Ascending aorta (tissue), 2 donors: ENCODE data around the gene CARD11. TPM values are rescaled to one million over a fixed set of nuclear protein-coding genes. Genes with fewer than 3 reads are reported as not detected.

Source experiments
- DNase-seq, 2 donors: peaks; one replicate each; pipeline ENCODE4 v3.0.0-alpha.2; 2019; ENCODE audit warnings: low spot score in 2 of 2
- H3K27ac ChIP-seq, 2 donors: fragments of 200-600 bp; sonication (generic); one replicate each; pipeline ENCODE4 v1.5.1; 2016 to 2017; ENCODE audit warnings: mild to moderate bottlenecking in 1 of 2
- H3K27me3 ChIP-seq: fragments of 200-600 bp; sonication (generic); one replicate; pipeline ENCODE4 v1.5.1; 2017
- H3K36me3 ChIP-seq, 2 donors: fragments of 200-600 bp; sonication (generic); one replicate each; pipeline ENCODE4 v1.5.1; 2016
- H3K4me1 ChIP-seq, 2 donors: fragments of 200-600 bp; sonication (generic); one replicate each; pipeline ENCODE4 v1.5.1; 2016 to 2017; ENCODE audit warnings: mild to moderate bottlenecking in 1 of 2
- H3K4me3 ChIP-seq, 2 donors: fragments of 200-600 bp; sonication (generic); one replicate each; pipeline ENCODE4 v1.5.1; 2016 to 2017; ENCODE audit warnings: mild to moderate bottlenecking in 1 of 2
- H3K9me3 ChIP-seq, 2 donors: fragments of 200-600 bp; sonication (generic); one replicate each; pipeline ENCODE4 v1.5.1; 2016
- intact Hi-C: fragments of 100-400 bp; cut with DNase I; formaldehyde crosslinking; loops from one replicate; pipeline ENCODE4 v1.15.1; 2023
- total RNA-seq: library from RNA; depleted of rRNA; stranded (reverse); fragments of >200 nt; gene quantifications from one replicate; pipeline ENCODE4 v1.1.0, GENCODE V29; 2016
- TF ChIP-seq, protein P1 (sequence below), 3 experiments: fragments of 200-600 bp in 2 of 3; fragments of 450-650 bp in 1 of 3; sonication (generic) in 2 of 3; IDR thresholded peaks; one replicate each; pipeline ENCODE4 v1.5.1; 2016 to 2019; ENCODE audit warnings: antibody characterized with exemption in 3 of 3, mild to moderate bottlenecking in 1 of 3, moderate library complexity in 1 of 3

Gene CARD11
- 0.64 TPM for total RNA-seq

DNA sequence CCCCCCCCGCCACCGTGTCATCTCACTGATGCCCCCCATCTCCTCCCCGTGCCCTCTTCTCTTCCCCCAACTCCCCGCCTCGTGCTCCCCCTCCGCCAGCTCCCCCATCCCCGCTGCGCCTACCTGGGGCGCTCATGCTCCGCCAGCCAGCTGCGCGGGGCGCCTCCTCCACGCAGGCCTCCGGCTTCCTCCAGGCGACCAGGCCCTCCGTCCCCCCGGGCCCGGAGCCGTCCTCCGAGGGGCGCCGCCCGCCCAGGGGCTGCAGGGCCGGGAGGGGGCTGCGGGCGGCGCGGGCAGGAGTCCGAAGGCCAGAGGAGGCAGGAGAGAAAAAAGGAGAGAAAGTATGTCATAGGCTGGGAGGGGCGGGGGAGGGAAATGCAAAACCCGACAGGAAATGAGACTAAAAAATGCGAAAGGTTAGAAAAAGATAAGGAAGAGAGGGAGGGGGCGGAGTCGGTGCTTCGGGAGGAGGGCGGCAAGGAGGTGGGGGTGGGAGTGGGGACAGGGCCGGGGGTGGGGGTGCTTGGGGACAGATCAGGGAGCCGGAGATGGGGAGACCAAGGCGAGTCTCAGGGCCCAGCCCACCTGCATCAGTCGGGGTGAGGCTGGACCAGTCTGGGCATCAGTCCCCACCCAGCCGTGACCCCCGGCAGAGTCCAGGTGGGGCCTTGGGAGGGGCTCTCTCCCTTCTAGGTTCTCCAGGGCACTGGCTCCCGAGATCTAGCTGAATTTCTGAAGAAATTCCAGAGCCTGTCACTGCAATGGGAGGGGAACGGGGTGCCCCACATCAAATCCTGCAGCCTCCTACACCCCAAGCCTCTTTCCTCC lies at the start of gene CARD11:
CARD11 (minus strand) TSS at position 324 of the 828 bp plus-strand sequence. CDS start 85,361 bp downstream, outside the sequence.
- Histone ChIP-seq H3K4me3 (peak within 1 kb of the TSS; percentile 39 to 58), H3K27ac (no peak within 1 kb of the TSS), H3K4me1 (no peaks in the 10 kb centered on the region), H3K27me3 (peaks cover 5% of the 10 kb centered on the region), H3K9me3 (no peaks in the 10 kb centered on the region), H3K36me3 (no peaks in the 10 kb centered on the region)
- TF ChIP-seq, protein P1, sequence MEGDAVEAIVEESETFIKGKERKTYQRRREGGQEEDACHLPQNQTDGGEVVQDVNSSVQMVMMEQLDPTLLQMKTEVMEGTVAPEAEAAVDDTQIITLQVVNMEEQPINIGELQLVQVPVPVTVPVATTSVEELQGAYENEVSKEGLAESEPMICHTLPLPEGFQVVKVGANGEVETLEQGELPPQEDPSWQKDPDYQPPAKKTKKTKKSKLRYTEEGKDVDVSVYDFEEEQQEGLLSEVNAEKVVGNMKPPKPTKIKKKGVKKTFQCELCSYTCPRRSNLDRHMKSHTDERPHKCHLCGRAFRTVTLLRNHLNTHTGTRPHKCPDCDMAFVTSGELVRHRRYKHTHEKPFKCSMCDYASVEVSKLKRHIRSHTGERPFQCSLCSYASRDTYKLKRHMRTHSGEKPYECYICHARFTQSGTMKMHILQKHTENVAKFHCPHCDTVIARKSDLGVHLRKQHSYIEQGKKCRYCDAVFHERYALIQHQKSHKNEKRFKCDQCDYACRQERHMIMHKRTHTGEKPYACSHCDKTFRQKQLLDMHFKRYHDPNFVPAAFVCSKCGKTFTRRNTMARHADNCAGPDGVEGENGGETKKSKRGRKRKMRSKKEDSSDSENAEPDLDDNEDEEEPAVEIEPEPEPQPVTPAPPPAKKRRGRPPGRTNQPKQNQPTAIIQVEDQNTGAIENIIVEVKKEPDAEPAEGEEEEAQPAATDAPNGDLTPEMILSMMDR (IDR thresholded peaks at IDR 0.05): no peak
- no peak for DNase-seq
- intact Hi-C loops: no loop called here

- no peaks in the 10 kb centered on the region for H3K9me3 ChIP-seq
- TF ChIP-seq, protein P1 (IDR thresholded peaks at IDR 0.05): no peak
- intact Hi-C loops: no loop called here
- no peak overlapping the region for H3K27ac ChIP-seq
- no peaks in the 10 kb centered on the region for H3K4me1 ChIP-seq
- peak in 1 of 2 donors; percentile 72 for DNase-seq
- no peaks in the 10 kb centered on the region for H3K27me3 ChIP-seq
- no peak overlapping the region for H3K4me3 ChIP-seq
- no peaks in the 10 kb centered on the region for H3K36me3 ChIP-seq
Observed at GRCh38 chr7:3092468-3092867, 48.8 kb upstream of the CARD11 start.

DNA sequence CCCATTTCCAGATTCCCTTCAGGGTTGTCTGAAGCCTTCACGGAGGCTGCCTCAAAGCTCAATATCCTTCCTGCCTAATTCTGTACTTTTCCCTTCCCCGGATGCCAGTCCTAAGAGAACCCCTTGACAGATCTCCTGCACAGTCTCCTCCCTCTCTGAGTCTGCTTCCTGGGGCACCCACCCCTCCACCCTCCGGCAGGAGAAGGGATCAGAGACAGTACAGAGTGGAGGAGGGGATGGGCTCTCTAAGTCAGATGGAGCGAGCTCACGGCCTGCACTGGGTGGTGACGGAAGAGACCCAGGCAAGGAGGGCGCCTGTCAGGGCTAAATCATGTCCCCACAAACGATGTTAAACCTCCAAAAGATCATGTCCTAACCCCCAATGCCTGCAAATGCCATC lies 48.0 kb upstream of the CARD11 start:
- Histone ChIP-seq H3K36me3 (no peaks in the 10 kb centered on the region), H3K27me3 (no peaks in the 10 kb centered on the region), H3K27ac (no peak overlapping the region), H3K9me3 (no peaks in the 10 kb centered on the region), H3K4me3 (no peak overlapping the region), H3K4me1 (peaks cover 0 to 3% of the 10 kb centered on the region in 2 donors)
- TF ChIP-seq, protein P1 (IDR thresholded peaks at IDR 0.05): no peak
- intact Hi-C loops: no loop called here
- DNase-seq: no peak

DNA sequence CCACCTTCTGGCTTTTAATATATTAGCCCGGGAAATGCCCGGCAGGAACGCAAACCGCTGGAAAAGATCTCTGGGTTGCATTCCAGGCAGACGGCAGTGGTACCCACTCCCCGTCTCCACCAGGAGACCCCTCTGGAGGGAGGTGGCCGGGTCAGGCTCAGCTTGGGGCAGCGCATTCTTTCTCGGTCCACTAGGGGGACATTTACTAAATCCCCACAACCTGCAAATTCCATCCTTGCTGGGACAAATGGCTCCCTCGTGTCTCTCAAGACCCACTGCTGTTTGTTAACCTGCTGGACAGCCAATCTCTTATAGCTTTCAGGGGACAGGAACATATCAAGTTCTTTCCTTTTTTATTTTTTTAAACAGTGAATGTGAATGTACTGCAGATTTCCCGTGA lies 45.8 kb upstream of the CARD11 start:
- DNase-seq: no peak
- H3K27me3 ChIP-seq: no peaks in the 10 kb centered on the region
- H3K4me3 ChIP-seq: no peak overlapping the region
- no peaks in the 10 kb centered on the region for H3K36me3 ChIP-seq
- H3K4me1 ChIP-seq: peaks cover 0 to 3% of the 10 kb centered on the region in 2 donors
- intact Hi-C loops: loop anchor here (10.0 kb wide), 1 partner anchor 125 kb away; no protein-coding TSS in a partner anchor
- TF ChIP-seq, protein P1 (IDR thresholded peaks at IDR 0.05): peak; percentile 18 to 36 (median 27)
- H3K27ac ChIP-seq: no peak overlapping the region
- H3K9me3 ChIP-seq: no peaks in the 10 kb centered on the region

DNA sequence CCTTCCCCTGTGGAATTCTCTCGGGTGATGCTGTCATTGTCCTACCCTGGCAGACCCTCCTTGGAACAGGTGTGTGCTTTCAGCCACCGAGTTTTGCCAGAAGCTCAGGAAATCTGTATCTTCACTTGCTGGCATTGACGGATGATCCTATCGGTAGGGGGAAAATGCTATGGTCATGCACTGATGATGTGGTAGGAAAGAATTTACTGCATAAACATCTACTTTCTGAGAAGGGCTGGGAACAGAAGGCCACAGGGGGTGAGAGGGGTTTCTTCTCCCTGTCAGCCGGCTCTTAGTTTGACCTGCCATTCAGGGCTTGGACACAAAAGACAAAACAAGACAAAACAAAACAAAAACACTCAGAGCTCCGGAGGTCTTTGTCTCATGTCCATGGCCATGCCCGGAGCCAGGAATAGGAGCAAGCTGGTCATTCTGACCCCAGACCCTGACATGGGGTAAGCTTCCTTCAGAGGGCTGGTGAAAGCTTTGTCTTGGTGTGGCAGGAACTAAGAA lies 43.6 kb upstream of the CARD11 start:
- intact Hi-C loops: loop anchor here (10.0 kb wide), 1 partner anchor 128 kb away; no protein-coding TSS in a partner anchor
- Histone ChIP-seq H3K4me3 (no peak overlapping the region), H3K9me3 (no peaks in the 10 kb centered on the region), H3K4me1 (peaks cover 2 to 3% of the 10 kb centered on the region in 2 donors), H3K27me3 (no peaks in the 10 kb centered on the region), H3K36me3 (no peaks in the 10 kb centered on the region), H3K27ac (no peak overlapping the region)
- no peak for DNase-seq
- TF ChIP-seq, protein P1 (IDR thresholded peaks at IDR 0.05): no peak
